Mesenchymal stem cell (in vitro differentiated cells and primary cell): ENCODE measurements around the gene NSUN4.
"Not testable (repeated sequence)": the region's sequence is repeated elsewhere in the genome, so short reads cannot be mapped to it uniquely, and the experiment has no call there.

Source experiments
- DNase-seq: peaks from one replicate; pipeline ENCODE4 v3.0.0-alpha.2; 2013
- H2AFZ ChIP-seq: one replicate; pipeline ENCODE4 v1.6.1; 2013; ENCODE audit warnings: low read depth, mild to moderate bottlenecking, control low read depth, inconsistent platforms, low read length, moderate library complexity
- H2AK5ac ChIP-seq: 2 replicates; pipeline ENCODE4 v1.6.1; 2013; ENCODE audit warnings: low read length, moderate library complexity, mild to moderate bottlenecking, inconsistent platforms; ENCODE audit not compliant: severe bottlenecking
- H2BK120ac ChIP-seq: one replicate; pipeline ENCODE4 v1.6.1; 2013; ENCODE audit warnings: low read depth, mild to moderate bottlenecking, inconsistent platforms, low read length, moderate library complexity
- H2BK12ac ChIP-seq, 2 experiments: one replicate each; pipeline ENCODE4 v1.6.1; 2013; ENCODE audit warnings: inconsistent platforms in 2 of 2, low read length in 2 of 2, mild to moderate bottlenecking in 2 of 2, moderate library complexity in 2 of 2, control low read depth in 1 of 2
- H2BK15ac ChIP-seq: one replicate; pipeline ENCODE4 v1.6.1; 2013; ENCODE audit warnings: mild to moderate bottlenecking, low read depth, inconsistent platforms; ENCODE audit not compliant: poor library complexity, severe bottlenecking
- H2BK5ac ChIP-seq: 2 replicates; pipeline ENCODE4 v1.6.1; 2013; ENCODE audit warnings: low read depth, mild to moderate bottlenecking, low read length, control low read depth, inconsistent platforms; ENCODE audit not compliant: poor library complexity, severe bottlenecking
- H3K14ac ChIP-seq, 2 experiments: one replicate each; pipeline ENCODE4 v1.6.1; 2013; ENCODE audit warnings: inconsistent platforms in 2 of 2, low read length in 2 of 2, control low read depth in 1 of 2, mild to moderate bottlenecking in 1 of 2, moderate library complexity in 1 of 2
- H3K18ac ChIP-seq, 2 experiments: one replicate each; pipeline ENCODE4 v1.6.1; 2013; ENCODE audit warnings: inconsistent platforms in 2 of 2, low read length in 2 of 2, control low read depth in 1 of 2, low read depth in 1 of 2, mild to moderate bottlenecking in 1 of 2
- H3K23ac ChIP-seq, 2 experiments: one replicate each; pipeline ENCODE4 v1.6.1; 2013; ENCODE audit warnings: inconsistent platforms in 2 of 2, low read length in 2 of 2, mild to moderate bottlenecking in 2 of 2, moderate library complexity in 2 of 2, control low read depth in 1 of 2
- H3K27ac ChIP-seq: 2 replicates; pipeline ENCODE4 v1.5.1; 2013; ENCODE audit warnings: mild to moderate bottlenecking, moderate library complexity, low read length, control low read depth, inconsistent platforms; ENCODE audit not compliant: poor library complexity, severe bottlenecking
- H3K27me3 ChIP-seq, 2 experiments: 2 replicates each; pipeline versions ENCODE4 v1.6.1 to v1.7.0; 2013; ENCODE audit warnings: low read length in 2 of 2, mild to moderate bottlenecking in 2 of 2, moderate library complexity in 2 of 2, control low read depth in 1 of 2, inconsistent platforms in 1 of 2; ENCODE audit not compliant: control insufficient read depth in 1 of 2, insufficient read depth in 1 of 2
- H3K36me3 ChIP-seq, 2 experiments: 2 replicates each; pipeline versions ENCODE4 v1.6.1 to v1.7.0; 2013; ENCODE audit warnings: low read length in 2 of 2, control low read depth in 1 of 2, inconsistent platforms in 1 of 2, low read depth in 1 of 2, mild to moderate bottlenecking in 1 of 2; ENCODE audit not compliant: insufficient read depth in 2 of 2, control insufficient read depth in 1 of 2
- H3K4ac ChIP-seq, 2 experiments: one replicate each; pipeline ENCODE4 v1.6.1; 2013; ENCODE audit warnings: inconsistent platforms in 2 of 2, low read length in 2 of 2, mild to moderate bottlenecking in 2 of 2, moderate library complexity in 2 of 2, control low read depth in 1 of 2, low read depth in 1 of 2
- H3K4me1 ChIP-seq: 2 replicates; pipeline ENCODE4 v1.6.1; 2013; ENCODE audit warnings: low read depth, low read length, control low read depth; ENCODE audit not compliant: control insufficient read depth, insufficient read depth
- H3K4me2 ChIP-seq: 2 replicates; pipeline ENCODE4 v1.6.1; 2013; ENCODE audit warnings: low read length, mild to moderate bottlenecking, inconsistent platforms; ENCODE audit not compliant: poor library complexity, severe bottlenecking
- H3K4me3 ChIP-seq, 2 experiments: 2 replicates each; pipeline versions ENCODE4 v1.5.1 to v1.7.0; 2013; ENCODE audit warnings: low read length in 2 of 2, mild to moderate bottlenecking in 2 of 2, control low read depth in 1 of 2, low read depth in 1 of 2; ENCODE audit not compliant: insufficient read depth in 1 of 2
- H3K79me1 ChIP-seq: replicated peaks from 2 replicates; pipeline ENCODE4 v1.6.1; 2013; ENCODE audit warnings: mild to moderate bottlenecking, control low read depth, low read length, inconsistent platforms; ENCODE audit not compliant: poor library complexity, severe bottlenecking
- H3K9ac ChIP-seq: 2 replicates; pipeline ENCODE4 v1.7.0; 2013; ENCODE audit warnings: mild to moderate bottlenecking, low read length, moderate library complexity
- H3K9me3 ChIP-seq: 2 replicates; pipeline ENCODE4 v1.7.0; 2013; ENCODE audit warnings: mild to moderate bottlenecking, low read length; ENCODE audit not compliant: control insufficient read depth
- H4K8ac ChIP-seq: one replicate; pipeline ENCODE4 v1.6.1; 2013; ENCODE audit warnings: inconsistent platforms, mild to moderate bottlenecking, low read length, moderate library complexity
- H4K91ac ChIP-seq: one replicate; pipeline ENCODE4 v1.6.1; 2013; ENCODE audit warnings: mild to moderate bottlenecking, low read length, inconsistent platforms
- WGBS: methylation state at CpG from one replicate; pipeline ENCODE4 v1.1.7; 2013; ENCODE audit warnings: mixed read lengths; 5-methylcytosine and 5-hydroxymethylcytosine counted together

NSUN4 gene

GRCh38 chr1:46329807-46330206 is 10.8 kb upstream of the NSUN4 start:
- not testable (repeated sequence) for H2AFZ ChIP-seq, H2BK120ac ChIP-seq, DNase-seq, H4K8ac ChIP-seq, H3K23ac ChIP-seq, H3K4me1 ChIP-seq, H3K4ac ChIP-seq, H3K36me3 ChIP-seq, H3K14ac ChIP-seq, H3K4me3 ChIP-seq, H3K4me2 ChIP-seq, H3K18ac ChIP-seq, H2BK5ac ChIP-seq, H3K9ac ChIP-seq, H2BK12ac ChIP-seq, H2AK5ac ChIP-seq, H3K27me3 ChIP-seq, H4K91ac ChIP-seq, H3K79me1 ChIP-seq, H3K9me3 ChIP-seq, H2BK15ac ChIP-seq, H3K27ac ChIP-seq
- 27% methylated on average over 1 of the region's 7 CpGs for WGBS

DNA sequence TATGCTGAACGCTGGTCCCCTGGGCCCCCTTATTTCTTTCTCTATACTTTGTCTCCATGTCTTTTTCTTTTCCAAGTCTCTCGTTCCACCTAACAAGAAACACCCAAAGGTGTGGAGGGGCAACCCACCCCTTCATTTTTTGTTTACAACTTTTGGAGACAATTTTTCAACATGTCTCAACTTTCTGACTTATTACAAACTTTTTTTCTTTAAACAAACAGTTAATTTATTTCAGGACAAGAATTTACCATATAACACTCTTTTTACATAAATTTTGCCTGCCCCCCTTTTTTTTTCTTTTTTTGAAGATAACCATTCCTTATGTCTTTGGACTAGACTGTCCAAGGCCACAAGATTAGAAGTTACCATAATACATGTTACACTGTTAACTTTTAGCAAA is 10.2 kb upstream of the NSUN4 start:
- H3K9me3 ChIP-seq, H3K4me1 ChIP-seq, H3K4ac ChIP-seq, H3K9ac ChIP-seq, H2AK5ac ChIP-seq, H3K36me3 ChIP-seq, H3K27me3 ChIP-seq, H3K4me2 ChIP-seq, H2BK5ac ChIP-seq, H2BK12ac ChIP-seq, H4K91ac ChIP-seq, H3K79me1 ChIP-seq, H2BK15ac ChIP-seq, DNase-seq, H3K27ac ChIP-seq, H3K14ac ChIP-seq, H3K18ac ChIP-seq, H3K23ac ChIP-seq, H4K8ac ChIP-seq, H3K4me3 ChIP-seq, H2AFZ ChIP-seq, H2BK120ac ChIP-seq: not testable (repeated sequence)
- 93% methylated on average over 2 of the region's 2 CpGs for WGBS

DNA sequence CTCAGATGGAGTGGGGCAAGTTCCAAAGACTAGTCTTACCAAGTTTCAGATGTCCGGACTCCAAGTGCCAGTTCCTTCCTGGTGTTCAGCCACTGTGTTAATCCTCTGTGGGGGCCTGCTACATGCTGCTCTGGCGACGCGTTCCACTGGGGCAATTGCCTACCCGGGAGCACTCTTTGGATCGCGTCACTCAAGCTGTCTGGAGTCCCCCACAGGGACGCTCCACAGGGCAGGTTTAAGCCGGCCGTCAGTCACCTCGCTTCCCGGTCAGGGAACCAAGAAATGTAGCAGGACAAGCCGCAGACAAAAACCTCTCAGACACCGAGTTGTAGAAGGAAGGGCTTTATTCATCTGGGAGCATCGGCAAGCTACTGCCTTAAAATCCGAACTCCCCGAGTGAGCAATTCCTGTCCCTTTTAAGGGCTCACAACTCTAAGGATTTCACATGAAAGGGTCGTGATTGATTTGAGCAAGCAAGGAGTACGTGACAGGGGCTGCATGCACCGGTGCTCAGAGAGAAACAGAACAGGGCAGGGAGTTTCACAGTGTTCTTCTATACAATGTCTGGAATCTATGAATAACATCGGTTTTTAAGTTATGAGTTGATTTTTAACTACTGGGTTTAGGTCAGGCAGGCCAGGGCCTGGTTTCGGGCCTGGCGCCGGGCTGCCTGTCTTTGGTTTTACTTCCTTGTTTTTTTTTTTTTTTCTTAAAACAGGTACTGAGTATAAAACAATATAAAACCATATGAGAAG is 8.6 kb upstream of the NSUN4 start:
- 90% methylated on average over 21 of the region's 24 CpGs for WGBS
- not testable (repeated sequence) for H4K91ac ChIP-seq

DNA sequence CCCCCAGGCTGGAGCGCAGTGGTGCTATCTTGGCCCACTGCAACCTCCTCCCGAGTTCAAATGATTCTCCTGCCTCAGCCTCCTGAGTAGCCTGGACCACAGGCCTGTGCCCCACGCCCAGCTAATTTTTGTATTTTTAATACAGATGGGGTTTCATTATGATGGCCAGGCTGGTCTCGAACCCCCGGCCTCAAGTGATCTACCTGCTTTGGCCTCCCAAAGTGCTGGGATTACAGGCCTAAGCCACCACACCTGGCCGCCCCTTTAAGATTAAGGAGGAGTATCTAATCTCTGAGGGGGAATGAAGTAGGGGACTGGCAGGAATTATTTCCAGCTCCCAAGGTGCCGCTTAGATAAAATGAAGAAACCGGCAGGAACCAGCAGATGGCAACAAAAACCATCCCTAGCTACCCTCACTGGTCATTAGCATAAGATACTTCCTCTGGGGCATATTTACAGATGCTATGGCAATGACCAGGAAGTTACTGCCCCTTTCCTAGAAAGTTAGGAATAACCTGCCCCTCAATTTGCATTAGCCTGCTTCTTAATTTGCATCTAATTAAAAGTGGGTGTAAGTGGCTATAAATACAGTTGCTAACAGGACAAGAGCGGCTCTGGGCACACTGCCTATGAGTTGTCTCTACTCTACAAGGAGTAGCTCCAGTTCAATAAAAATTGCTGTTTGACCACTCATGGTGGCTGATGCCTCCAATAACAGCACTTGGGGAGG is 7.1 kb upstream of the NSUN4 start:
- no peak overlapping the region for H2BK12ac ChIP-seq
- H2BK120ac ChIP-seq: no peak overlapping the region
- peak overlapping the region in 1 of 2 experiments; percentile 3 for H3K18ac ChIP-seq
- H3K23ac ChIP-seq: no peak overlapping the region
- H4K8ac ChIP-seq: peak overlapping the region; percentile 69
- no peak overlapping the region for H2BK15ac ChIP-seq
- peak overlapping the region; percentile 72 for H3K27ac ChIP-seq
- H3K27me3 ChIP-seq: no peaks in the 10 kb centered on the region
- H3K14ac ChIP-seq: no peak overlapping the region
- H3K79me1 ChIP-seq: peaks cover 4% of the 10 kb centered on the region
- H3K4ac ChIP-seq: no peak overlapping the region
- no peak overlapping the region for H3K4me3 ChIP-seq
- no peaks in the 10 kb centered on the region for H3K9me3 ChIP-seq
- peak; percentile 59 for DNase-seq
- H3K36me3 ChIP-seq: no peaks in the 10 kb centered on the region
- H2AK5ac ChIP-seq: peak overlapping the region; percentile 91
- H3K4me2 ChIP-seq: no peak overlapping the region
- 87% methylated on average over 9 of the region's 9 CpGs for WGBS
- no peak overlapping the region for H3K9ac ChIP-seq
- H2BK5ac ChIP-seq: no peak overlapping the region
- no peak overlapping the region for H4K91ac ChIP-seq
- H3K4me1 ChIP-seq: peaks cover 6% of the 10 kb centered on the region
- no peak overlapping the region for H2AFZ ChIP-seq

More for the DNA sequence above, 8.6 kb upstream of the NSUN4 start:
- not testable (repeated sequence) for H3K9ac ChIP-seq, H3K9me3 ChIP-seq, H3K27me3 ChIP-seq, H3K23ac ChIP-seq, H2BK15ac ChIP-seq, H3K79me1 ChIP-seq, H2AFZ ChIP-seq, H2BK120ac ChIP-seq, H3K4ac ChIP-seq, H4K8ac ChIP-seq, H2BK5ac ChIP-seq, H2BK12ac ChIP-seq, DNase-seq, H2AK5ac ChIP-seq, H3K36me3 ChIP-seq, H3K18ac ChIP-seq, H3K14ac ChIP-seq, H3K4me1 ChIP-seq
- Histone ChIP-seq H3K4me3 (peak overlapping the region in 1 of 2 experiments; percentile 32), H3K4me2 (peak overlapping the region; percentile 26), H3K27ac (peak overlapping the region; percentile 83)
